ACC112 (cell line): ENCODE data around the gene SRCAP.
A peak's percentile ranks its signal among the peaks of the same experiment; 100 is the strongest.

ENCODE experiments used
- H2AFZ ChIP-seq: fragments of 200-600 bp; sonication (generic); one replicate; pipeline ENCODE4 v1.6.0; 2017; ENCODE audit warnings: antibody characterized with exemption, low read length; ENCODE audit not compliant: unreplicated experiment
- H3K27ac ChIP-seq: fragments of 200-600 bp; sonication (generic); 2 replicates; pipeline ENCODE4 v1.5.1; 2014; ENCODE audit warnings: low read depth, mild to moderate bottlenecking, antibody characterized with exemption, low read length, moderate library complexity
- H3K27me3 ChIP-seq: fragments of 200-600 bp; sonication (generic); 2 replicates; pipeline ENCODE4 v1.6.1; 2014; ENCODE audit warnings: mild to moderate bottlenecking, antibody characterized with exemption, low read length, moderate library complexity, mixed read lengths; ENCODE audit not compliant: insufficient read depth
- H3K36me3 ChIP-seq: fragments of 200-600 bp; sonication (generic); 2 replicates; pipeline ENCODE4 v1.6.1; 2016; ENCODE audit warnings: mild to moderate bottlenecking, antibody characterized with exemption, low read length, moderate library complexity, mixed read lengths; ENCODE audit not compliant: insufficient read depth
- H3K4me1 ChIP-seq: fragments of 200-600 bp; sonication (generic); one replicate; pipeline ENCODE4 v1.6.1; 2016; ENCODE audit warnings: low read length, mixed read lengths; ENCODE audit not compliant: insufficient read depth, unreplicated experiment, control insufficient read depth
- H3K4me3 ChIP-seq: fragments of 200-600 bp; sonication (generic); 2 replicates; pipeline ENCODE4 v1.5.1; 2014; ENCODE audit warnings: mild to moderate bottlenecking, low read depth, low read length
- H3K79me2 ChIP-seq: fragments of 200-600 bp; sonication (generic); one replicate; pipeline ENCODE4 v1.6.0; 2016; ENCODE audit warnings: low read length; ENCODE audit not compliant: control insufficient read depth, unreplicated experiment, insufficient read depth

SRCAP gene

DNA sequence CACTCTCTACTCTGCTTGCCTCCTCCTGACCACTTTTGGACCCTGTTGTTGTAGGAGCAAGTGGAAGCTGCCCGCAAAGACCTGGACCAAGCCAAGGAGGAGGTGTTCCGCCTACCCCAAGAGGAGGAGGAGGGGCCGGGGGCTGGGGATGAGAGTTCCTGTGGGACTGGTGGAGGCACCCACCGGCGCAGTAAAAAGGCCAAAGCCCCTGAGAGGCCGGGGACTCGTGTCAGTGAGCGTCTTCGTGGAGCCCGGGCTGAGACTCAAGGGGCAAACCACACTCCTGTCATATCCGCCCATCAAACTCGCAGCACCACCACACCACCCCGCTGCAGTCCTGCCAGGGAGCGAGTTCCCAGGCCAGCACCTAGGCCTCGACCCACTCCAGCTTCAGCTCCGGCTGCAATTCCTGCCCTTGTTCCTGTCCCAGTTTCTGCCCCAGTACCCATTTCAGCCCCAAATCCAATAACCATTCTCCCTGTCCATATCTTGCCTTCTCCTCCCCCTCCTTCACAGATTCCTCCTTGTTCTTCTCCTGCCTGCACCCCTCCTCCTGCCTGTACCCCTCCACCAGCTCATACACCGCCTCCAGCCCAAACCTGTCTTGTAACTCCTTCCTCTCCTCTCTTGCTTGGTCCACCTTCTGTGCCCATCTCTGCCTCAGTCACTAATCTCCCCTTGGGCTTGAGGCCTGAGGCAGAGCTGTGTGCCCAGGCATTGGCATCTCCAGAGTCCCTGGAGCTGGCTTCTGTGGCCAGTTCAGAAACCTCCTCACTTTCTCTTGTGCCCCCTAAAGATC lies 38.2 kb downstream of the SRCAP start:
- H3K4me1 ChIP-seq = peaks cover 28% of the 10 kb centered on the region
- H3K27ac ChIP-seq = no peak overlapping the region
- no peak overlapping the region for H3K4me3 ChIP-seq
- H3K36me3 ChIP-seq = peaks cover 30% of the 10 kb centered on the region; the same call in 1 of the 2 replicates
- no peak overlapping the region for H2AFZ ChIP-seq
- no peaks in the 10 kb centered on the region for H3K27me3 ChIP-seq
- H3K79me2 ChIP-seq = peaks cover 8% of the 10 kb centered on the region

DNA sequence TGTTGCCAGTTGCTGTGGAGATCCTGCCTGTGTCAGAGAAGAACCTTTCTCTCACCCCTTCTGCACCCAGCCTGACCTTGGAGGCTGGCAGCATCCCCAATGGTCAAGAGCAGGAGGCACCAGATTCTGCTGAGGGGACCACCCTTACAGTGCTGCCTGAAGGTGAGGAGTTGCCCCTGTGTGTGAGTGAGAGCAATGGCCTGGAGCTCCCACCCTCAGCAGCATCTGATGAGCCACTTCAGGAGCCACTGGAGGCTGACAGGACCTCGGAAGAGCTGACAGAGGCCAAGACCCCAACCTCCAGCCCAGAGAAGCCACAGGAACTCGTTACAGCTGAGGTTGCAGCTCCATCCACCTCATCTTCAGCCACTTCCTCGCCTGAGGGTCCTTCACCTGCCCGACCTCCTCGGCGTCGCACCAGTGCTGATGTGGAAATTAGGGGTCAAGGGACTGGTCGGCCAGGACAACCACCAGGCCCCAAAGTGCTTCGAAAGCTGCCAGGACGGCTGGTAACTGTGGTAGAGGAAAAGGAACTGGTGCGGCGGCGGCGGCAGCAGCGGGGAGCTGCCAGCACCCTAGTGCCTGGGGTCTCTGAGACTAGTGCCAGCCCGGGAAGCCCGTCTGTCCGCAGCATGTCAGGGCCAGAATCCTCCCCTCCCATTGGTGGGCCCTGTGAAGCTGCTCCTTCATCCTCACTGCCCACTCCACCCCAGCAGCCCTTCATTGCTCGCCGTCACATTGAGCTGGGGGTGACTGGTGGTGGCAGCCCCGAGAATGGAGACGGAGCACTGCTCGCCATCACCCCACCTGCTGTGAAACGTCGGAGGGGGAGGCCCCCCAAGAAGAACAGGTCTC lies 39.0 kb downstream of the SRCAP start:
- H2AFZ ChIP-seq = no peak overlapping the region
- H3K4me3 ChIP-seq = no peak overlapping the region
- peaks cover 28% of the 10 kb centered on the region for H3K4me1 ChIP-seq
- H3K27me3 ChIP-seq = no peaks in the 10 kb centered on the region
- no peak overlapping the region for H3K27ac ChIP-seq
- peaks cover 25% of the 10 kb centered on the region; the same call in 1 of the 2 replicates for H3K36me3 ChIP-seq
- peaks cover 9% of the 10 kb centered on the region for H3K79me2 ChIP-seq

DNA sequence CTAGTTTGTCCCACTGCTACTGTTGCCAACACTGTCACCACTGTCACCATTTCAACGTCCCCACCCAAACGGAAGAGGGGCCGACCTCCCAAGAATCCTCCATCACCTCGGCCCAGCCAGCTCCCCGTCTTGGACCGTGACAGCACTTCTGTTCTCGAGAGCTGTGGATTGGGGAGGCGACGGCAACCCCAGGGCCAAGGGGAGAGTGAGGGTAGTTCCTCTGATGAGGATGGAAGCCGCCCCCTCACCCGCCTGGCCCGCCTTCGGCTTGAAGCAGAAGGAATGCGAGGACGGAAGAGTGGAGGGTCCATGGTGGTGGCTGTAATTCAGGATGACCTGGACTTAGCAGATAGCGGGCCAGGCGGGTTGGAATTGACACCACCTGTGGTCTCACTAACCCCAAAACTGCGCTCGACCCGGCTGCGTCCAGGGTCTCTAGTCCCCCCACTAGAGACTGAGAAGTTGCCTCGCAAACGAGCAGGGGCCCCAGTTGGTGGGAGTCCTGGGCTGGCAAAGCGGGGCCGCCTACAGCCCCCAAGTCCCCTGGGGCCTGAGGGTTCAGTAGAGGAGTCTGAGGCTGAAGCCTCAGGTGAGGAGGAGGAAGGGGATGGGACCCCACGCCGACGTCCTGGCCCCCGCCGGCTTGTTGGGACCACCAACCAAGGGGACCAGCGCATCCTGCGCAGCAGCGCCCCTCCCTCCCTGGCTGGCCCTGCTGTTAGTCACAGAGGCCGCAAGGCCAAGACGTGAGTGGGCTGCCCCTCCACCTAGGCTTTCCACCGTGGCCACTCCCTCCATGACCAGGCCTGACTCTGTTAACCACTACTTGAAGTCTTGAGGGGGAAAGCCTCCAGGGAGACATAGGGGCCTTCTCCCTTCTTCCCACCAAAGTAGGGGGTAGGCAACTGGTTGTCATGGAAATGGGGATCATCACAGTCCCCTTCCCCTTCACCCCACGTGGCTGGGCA lies 40.3 kb downstream of the SRCAP start:
- Histone ChIP-seq H3K4me3 (no peak overlapping the region), H3K27me3 (no peaks in the 10 kb centered on the region), H2AFZ (no peak overlapping the region), H3K27ac (peak overlapping the region; percentile 91), H3K79me2 (peaks cover 9% of the 10 kb centered on the region), H3K36me3 (peaks cover 21% of the 10 kb centered on the region; the same call in 1 of the 2 replicates), H3K4me1 (peaks cover 28% of the 10 kb centered on the region)

DNA sequence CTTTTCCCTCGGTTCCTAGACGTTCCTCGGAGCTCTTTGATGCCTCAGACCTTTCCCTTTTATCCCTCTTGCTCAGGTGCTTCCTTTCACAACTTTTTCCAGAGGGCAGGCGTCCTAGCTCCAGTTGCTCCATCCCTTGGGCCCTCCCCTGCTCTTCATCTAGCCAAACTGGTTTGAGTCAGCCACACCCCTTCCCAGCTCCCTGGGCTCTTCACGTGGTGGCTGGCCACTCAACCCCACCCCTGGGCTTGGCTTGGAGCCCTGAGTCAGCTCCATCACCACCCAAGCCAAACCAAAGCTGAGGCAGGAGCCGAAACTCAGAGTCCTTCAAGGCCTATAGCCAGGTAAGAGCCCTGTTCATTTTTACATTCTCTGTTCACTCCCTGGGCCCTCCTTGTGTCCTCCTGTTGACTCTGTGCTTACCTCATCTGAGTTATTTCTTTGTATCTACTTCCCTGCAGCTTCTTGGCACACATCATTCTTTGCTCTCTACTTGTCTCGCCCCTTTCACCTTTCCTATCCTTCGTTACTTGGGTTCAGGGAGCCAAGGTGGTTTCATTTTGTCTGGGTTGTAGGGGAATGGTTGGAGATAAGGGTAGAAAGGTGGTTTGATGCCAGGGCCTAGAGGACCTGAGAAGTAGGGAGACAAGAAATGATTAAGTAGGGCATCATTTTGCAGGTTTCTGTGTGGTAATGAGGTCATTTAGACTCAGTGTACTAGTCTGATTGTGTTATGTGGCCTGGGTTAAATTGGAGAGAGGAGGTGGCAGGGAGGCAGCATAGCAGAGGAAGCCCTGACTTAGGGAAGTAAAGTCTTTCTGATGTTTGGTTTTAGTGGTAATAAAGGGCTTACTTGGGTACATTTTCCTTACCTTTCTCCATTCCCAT lies 41.6 kb downstream of the SRCAP start:
- peaks cover 28% of the 10 kb centered on the region for H3K4me1 ChIP-seq
- H3K36me3 ChIP-seq = peaks cover 21% of the 10 kb centered on the region
- H3K27ac ChIP-seq = peak overlapping the region; percentile 91
- peaks cover 9% of the 10 kb centered on the region for H3K79me2 ChIP-seq
- H2AFZ ChIP-seq = no peak overlapping the region
- peak overlapping the region; percentile 71 for H3K4me3 ChIP-seq
- H3K27me3 ChIP-seq = no peaks in the 10 kb centered on the region

DNA sequence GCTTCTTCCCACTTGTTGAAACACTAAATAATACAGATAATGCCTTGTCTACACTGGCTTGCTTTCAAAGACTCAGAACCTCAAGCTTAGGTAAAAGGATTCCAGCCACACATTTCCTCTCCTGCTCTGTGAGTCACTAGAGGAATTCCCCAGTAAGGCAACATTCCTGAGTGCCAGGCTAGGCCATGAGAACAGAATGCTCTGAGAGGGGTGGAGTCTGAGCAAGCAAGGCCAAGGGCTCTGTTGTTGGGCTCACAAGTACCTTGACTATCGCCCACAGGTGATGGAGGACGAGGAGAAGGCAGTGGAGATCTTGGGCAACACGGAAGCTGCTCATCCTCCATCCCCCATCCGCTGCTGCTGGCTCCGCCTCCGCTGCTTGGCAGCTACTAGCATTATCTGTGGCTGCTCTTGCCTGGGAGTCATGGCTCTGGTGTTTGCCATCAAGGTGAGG lies 42.5 kb downstream of the SRCAP start:
- Histone ChIP-seq H3K36me3 (peaks cover 14% of the 10 kb centered on the region), H3K27me3 (no peaks in the 10 kb centered on the region), H3K27ac (peak overlapping the region; percentile 91), H3K79me2 (peaks cover 9% of the 10 kb centered on the region), H2AFZ (no peak overlapping the region), H3K4me1 (peaks cover 28% of the 10 kb centered on the region), H3K4me3 (peak overlapping the region; percentile 71)

DNA sequence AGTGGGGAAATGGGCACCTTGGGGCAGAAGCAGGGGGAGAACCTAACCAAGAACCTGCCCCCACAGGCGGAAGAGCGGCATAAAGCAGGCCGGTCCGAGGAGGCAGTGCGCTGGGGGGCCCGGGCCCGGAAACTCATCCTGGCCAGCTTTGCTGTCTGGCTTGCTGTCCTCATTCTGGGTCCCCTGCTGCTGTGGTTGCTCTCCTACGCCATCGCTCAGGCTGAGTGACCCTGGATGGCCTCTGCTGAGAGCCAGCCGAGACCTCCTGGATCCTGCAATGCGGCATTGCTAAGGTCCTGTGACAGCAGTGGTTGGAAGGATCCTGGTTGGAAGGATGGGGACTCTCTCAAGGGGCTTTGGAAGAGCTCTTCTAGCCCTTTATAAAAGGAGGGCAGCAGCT lies 44.7 kb downstream of the SRCAP start:
- Histone ChIP-seq H3K27ac (no peak overlapping the region), H3K79me2 (peaks cover 9% of the 10 kb centered on the region), H3K36me3 (peaks cover 8% of the 10 kb centered on the region), H2AFZ (no peak overlapping the region), H3K4me1 (peaks cover 37% of the 10 kb centered on the region), H3K27me3 (no peaks in the 10 kb centered on the region), H3K4me3 (no peak overlapping the region)

DNA sequence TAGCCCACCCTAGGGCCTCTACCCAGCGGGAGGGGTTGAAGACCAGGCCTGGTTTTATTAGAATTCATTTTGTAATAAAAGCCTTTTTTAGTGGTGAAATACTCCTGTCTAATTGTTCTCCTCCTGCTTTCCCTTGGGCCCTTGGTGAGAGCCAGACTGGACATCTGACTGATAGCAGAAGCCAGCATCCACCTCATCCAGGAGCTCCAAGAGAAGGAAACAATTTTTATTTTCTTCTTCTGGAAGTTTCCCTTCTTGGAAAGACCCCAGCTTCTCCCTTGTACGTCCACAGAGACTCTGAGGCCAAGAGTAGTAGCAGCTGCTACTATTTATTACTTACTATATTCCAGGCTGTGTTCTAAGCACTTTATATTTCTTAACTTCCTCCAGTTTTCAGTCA lies 45.2 kb downstream of the SRCAP start:
- Histone ChIP-seq H3K4me1 (peaks cover 37% of the 10 kb centered on the region), H3K36me3 (peaks cover 8% of the 10 kb centered on the region), H3K27ac (no peak overlapping the region)

GRCh38 chr16:30745082-30745481 lies 46.1 kb downstream of the SRCAP start:
- H3K36me3 ChIP-seq = peaks cover 8% of the 10 kb centered on the region; the same call in 1 of the 2 replicates
- no peak overlapping the region for H3K27ac ChIP-seq
- peaks cover 30% of the 10 kb centered on the region for H3K4me1 ChIP-seq
- no peaks in the 10 kb centered on the region for H3K27me3 ChIP-seq
- no peak overlapping the region for H3K4me3 ChIP-seq
- peaks cover 19% of the 10 kb centered on the region for H3K79me2 ChIP-seq
- no peak overlapping the region for H2AFZ ChIP-seq

More for the DNA sequence above, 45.2 kb downstream of the SRCAP start:
- Histone ChIP-seq H2AFZ (no peak overlapping the region), H3K79me2 (peaks cover 10% of the 10 kb centered on the region), H3K4me3 (no peak overlapping the region), H3K27me3 (no peaks in the 10 kb centered on the region)

DNA sequence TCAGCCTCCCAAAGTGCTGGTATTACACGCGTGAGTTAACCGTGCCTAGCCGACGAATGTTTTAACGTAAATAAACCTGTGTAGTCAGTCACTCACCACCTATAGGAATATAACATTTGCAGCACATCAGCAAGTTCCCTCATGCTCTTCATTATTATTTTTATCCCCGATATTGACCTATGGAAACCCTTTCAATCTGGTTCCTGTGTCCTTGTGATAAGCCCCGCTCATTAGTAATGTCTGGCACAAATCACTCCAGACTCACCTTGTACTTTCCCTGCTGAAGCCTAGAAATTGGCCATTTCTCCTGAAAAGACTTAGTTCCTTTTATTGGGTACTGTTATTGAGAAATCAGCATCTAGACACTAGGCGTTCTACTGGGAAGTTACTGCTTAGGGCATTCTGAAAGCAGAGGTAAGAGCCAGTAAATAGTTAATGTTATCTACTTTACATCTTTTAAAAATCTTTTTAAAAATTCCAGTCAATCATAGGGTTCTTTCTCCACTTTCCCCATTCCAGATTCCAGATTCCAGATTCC lies 47.7 kb downstream of the SRCAP start:
- peak overlapping the region; percentile 71 for H3K27ac ChIP-seq
- H3K27me3 ChIP-seq = no peaks in the 10 kb centered on the region
- H3K4me3 ChIP-seq = no peak overlapping the region
- peaks cover 24% of the 10 kb centered on the region for H3K79me2 ChIP-seq
- peaks cover 14% of the 10 kb centered on the region for H3K36me3 ChIP-seq
- H3K4me1 ChIP-seq = peaks cover 15% of the 10 kb centered on the region
- no peak overlapping the region for H2AFZ ChIP-seq
